Measurements from ENCODE around the gene ATP5F1B.

Gene ATP5F1B

DNA sequence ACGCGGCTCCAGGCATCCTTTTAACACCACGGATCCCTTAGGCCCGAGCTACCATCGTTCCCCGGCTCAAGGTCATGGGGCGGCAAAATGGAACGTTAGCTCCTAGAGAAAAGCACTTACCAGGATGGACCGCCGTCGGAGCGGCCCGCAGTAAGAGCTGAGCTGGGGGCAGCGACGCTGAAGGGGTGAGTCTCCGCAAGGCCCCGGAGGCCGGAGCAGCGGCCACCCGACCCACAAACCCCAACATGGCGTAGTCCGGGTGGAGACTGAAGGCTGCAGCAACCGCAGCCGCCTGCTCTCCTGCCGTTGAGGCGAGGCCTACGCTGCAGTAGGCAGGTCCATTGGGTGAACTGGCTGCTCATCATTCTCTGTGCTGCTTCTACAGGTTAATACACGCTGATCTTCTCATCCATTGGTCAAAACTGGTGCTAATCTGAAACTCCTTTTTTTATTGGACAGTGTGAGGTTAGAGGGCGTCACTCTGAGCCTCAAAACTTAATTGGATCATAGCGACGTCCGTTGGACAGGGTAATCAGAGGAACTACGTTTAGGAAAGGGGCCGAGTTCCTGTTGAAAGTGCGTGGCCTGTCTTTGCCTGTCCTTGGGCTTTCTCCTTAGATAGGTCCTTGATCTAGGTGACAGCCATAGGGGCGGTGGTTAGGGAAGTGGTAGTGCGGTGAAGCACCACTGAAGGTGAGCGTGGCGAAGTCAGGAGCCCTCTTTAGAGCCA is at the start of gene ATP5F1B:
ATP5F1B (minus strand) TSS at position 268 of the 730 bp plus-strand sequence; CDS start at position 247, 21 bp downstream.
- Histone ChIP-seq H3K9me3 (ENCODE audit: severe bottlenecking) (no peaks in the 10 kb centered on the region), H3K4me3 (ENCODE audit: low read depth, low read length) (peak within 1 kb of the TSS; percentile 99), H3K36me3 (peaks cover 47% of the 10 kb centered on the region), H3K27ac (peak within 1 kb of the TSS; percentile 90), H3K27me3 (ENCODE audit: insufficient read depth, low read depth, severe bottlenecking) (no peaks in the 10 kb centered on the region)
- TF ChIP-seq, protein P1, sequence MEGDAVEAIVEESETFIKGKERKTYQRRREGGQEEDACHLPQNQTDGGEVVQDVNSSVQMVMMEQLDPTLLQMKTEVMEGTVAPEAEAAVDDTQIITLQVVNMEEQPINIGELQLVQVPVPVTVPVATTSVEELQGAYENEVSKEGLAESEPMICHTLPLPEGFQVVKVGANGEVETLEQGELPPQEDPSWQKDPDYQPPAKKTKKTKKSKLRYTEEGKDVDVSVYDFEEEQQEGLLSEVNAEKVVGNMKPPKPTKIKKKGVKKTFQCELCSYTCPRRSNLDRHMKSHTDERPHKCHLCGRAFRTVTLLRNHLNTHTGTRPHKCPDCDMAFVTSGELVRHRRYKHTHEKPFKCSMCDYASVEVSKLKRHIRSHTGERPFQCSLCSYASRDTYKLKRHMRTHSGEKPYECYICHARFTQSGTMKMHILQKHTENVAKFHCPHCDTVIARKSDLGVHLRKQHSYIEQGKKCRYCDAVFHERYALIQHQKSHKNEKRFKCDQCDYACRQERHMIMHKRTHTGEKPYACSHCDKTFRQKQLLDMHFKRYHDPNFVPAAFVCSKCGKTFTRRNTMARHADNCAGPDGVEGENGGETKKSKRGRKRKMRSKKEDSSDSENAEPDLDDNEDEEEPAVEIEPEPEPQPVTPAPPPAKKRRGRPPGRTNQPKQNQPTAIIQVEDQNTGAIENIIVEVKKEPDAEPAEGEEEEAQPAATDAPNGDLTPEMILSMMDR (IDR thresholded peaks at IDR 0.05; ENCODE audit: low read depth, low read length), result no peak
- DNase-seq, result peak; percentile 97

DNA sequence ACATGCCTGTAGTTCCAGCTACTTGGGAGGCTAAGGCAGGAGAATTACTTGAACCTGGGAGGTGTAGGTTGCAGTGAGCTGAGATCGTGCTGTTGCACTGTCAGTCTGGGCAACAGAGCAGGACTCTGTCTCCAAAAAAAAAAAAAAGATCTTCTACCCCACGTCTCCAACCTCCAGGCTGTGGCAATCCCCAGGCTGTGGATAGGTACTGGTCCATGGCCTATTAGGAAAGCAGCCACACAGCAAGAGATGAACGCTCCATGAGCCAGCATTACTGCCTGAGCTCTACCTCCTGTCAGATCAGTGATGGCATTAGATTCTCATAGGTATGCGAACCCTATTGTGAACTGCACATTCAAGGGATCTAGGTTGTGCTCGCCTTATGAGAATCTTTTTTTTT is 48.4 kb upstream of the ATP5F1B start:
- Histone ChIP-seq H3K4me3 (ENCODE audit: low read depth, low read length) (no peak overlapping the region), H3K27me3 (ENCODE audit: insufficient read depth, low read depth, severe bottlenecking) (no peaks in the 10 kb centered on the region), H3K9me3 (ENCODE audit: severe bottlenecking) (peaks cover under 1% of the 10 kb centered on the region), H3K27ac (no peak overlapping the region), H3K36me3 (no peaks in the 10 kb centered on the region)
- no peak for DNase-seq
- TF ChIP-seq, protein P1 (IDR thresholded peaks at IDR 0.05; ENCODE audit: low read depth, low read length), result no peak

DNA sequence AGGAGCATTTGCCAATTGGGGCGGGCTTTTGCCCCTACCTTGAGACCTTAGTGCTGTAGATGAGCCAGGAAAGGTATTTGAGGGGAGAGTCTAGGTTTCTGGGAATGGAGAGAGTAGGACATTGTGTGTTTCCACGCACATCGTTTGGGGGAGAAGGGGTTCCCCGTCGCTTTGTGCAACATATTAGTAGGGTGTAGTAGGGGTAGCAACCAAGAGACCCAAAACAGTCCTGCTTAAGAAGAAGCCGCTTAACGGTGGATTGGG is 43.0 kb upstream of the ATP5F1B start:
- H3K36me3 ChIP-seq, result peaks cover 31% of the 10 kb centered on the region
- DNase-seq, result no peak
- TF ChIP-seq, protein P1 (IDR thresholded peaks at IDR 0.05; ENCODE audit: low read depth, low read length), result no peak

DNA sequence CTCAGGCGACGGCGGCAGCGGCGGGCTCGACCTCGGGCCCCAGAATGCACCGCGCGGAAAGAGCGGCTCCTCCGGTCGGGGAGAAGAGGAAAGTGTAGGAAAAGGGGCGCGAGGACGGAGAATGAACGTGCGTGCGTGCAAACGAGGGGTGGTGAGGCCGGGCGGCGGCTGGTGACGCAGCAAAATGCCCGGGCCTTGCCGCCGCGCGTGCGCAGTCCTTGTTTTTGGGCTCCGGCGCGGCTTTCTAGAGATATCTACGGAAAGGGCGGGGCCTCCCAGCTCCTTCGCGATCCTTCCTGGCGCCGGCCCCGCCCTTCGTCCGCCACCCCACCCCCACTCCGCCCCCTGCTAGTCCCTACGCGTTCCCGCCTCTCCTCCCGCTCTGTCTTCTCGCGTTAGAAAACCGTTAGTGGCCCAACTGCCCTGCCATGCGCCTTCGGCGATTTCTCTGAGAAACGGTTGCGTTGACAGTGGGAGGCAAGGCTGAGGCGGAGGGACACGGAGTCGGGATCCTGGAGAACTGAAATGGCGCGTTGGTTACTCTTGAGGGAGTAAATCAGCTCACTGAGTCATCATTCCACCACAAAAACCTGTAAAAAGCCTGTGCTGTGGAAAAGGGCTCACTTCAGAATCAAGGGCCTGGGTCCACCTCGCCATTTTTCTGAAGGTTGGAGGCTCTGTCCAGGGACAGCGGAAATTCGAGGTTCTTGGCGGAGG is 42.5 kb upstream of the ATP5F1B start, which contains the start of gene PTGES3:
PTGES3 (minus strand) TSS at position 156 of the 717 bp plus-strand sequence. CDS start 285 bp downstream, outside the sequence.
- DNase-seq, result peak; percentile 96
- TF ChIP-seq, protein P1 (IDR thresholded peaks at IDR 0.05; ENCODE audit: low read depth, low read length), result no peak
- Histone ChIP-seq H3K4me3 (ENCODE audit: low read depth, low read length) (peak within 1 kb of the TSS; percentile 100), H3K36me3 (peaks cover 31% of the 10 kb centered on the region), H3K27ac (peak within 1 kb of the TSS; percentile 98), H3K27me3 (ENCODE audit: insufficient read depth, low read depth, severe bottlenecking) (no peaks in the 10 kb centered on the region), H3K9me3 (ENCODE audit: severe bottlenecking) (peaks cover 8% of the 10 kb centered on the region)

More for the DNA sequence above, 43.0 kb upstream of the ATP5F1B start:
- H3K9me3 ChIP-seq (ENCODE audit: severe bottlenecking), result peaks cover 8% of the 10 kb centered on the region
- peak overlapping the region; percentile 98 for H3K27ac ChIP-seq
- no peak overlapping the region for H3K4me3 ChIP-seq (ENCODE audit: low read depth, low read length)
- no peaks in the 10 kb centered on the region for H3K27me3 ChIP-seq (ENCODE audit: insufficient read depth, low read depth, severe bottlenecking)

DNA sequence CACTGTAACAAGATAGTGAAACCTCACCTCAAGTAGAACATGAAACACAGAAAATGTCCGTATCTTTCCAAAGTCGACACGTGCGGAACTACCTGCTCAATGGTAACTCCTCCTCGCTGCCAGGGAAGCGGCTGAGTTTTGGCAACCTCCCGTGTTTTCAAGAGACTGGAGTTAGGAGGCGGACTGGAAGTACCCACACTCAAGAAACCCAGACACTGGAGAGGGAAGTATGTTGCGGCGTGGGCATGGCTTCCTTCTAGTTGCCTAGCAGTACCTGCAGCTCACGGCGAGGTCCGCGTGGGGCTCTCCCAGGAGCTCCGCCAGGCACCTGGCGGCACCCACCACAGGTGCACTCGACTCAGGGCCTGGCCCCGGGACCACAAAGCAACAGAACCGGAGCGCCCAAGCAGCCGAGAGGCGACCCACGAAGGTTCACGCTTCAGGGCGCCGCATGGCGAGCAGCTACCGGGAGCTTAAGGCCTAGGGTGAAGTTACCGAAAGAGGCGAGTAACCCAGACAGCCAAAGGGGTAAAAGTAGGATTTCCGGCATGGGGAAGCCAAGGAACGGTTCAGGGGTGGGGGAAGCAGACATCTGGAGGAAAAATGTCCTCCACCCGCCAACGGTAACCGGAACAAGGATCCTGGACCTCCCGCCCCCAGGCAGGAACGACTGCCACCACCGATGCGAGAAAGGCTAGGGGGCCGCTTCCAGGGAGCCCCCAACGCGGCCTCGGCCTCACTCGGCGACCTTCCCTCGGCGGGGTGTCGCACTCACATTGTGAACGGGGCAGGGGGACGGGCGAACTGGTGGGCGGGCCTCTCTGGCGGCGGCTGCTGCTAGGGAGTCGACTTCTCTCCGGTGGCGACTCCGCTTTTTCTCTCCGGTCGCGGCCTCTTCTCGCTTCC is 41.7 kb upstream of the ATP5F1B start:
- H3K36me3 ChIP-seq, result peaks cover 37% of the 10 kb centered on the region
- H3K9me3 ChIP-seq (ENCODE audit: severe bottlenecking), result peaks cover 8% of the 10 kb centered on the region
- H3K4me3 ChIP-seq (ENCODE audit: low read depth, low read length), result peak overlapping the region; percentile 100
- DNase-seq, result peak; percentile 29
- no peaks in the 10 kb centered on the region for H3K27me3 ChIP-seq (ENCODE audit: insufficient read depth, low read depth, severe bottlenecking)
- peak overlapping the region; percentile 98 for H3K27ac ChIP-seq
- TF ChIP-seq, protein P1 (IDR thresholded peaks at IDR 0.05; ENCODE audit: low read depth, low read length), result no peak
